B cell (primary cell): ENCODE measurements around the gene EVL. TPM values are rescaled to one million over a fixed set of nuclear protein-coding genes. Genes with fewer than 3 reads are reported as not detected.

ENCODE experiments used
- ATAC-seq: fragments of 200-7000 bp; cut with Tn5 transposase; one replicate; pipeline ENCODE4 v1.10.0; 2021; ENCODE audit warnings: low read depth, mild to moderate bottlenecking, moderate number of reproducible peaks, moderate library complexity
- CTCF ChIA-PET: fragments of 350-600 bp; sonication (Branson Sonifier 250); formaldehyde crosslinking; loops from one replicate; lab custom pipeline; 2021; ENCODE audit warnings: antibody characterized with exemption, inconsistent platforms; lab: Charles Lee
- POLR2A ChIA-PET: fragments of 350-600 bp; sonication (Branson Sonifier 250); formaldehyde crosslinking; loops from one replicate; lab custom pipeline; 2021; ENCODE audit warnings: antibody characterized with exemption; lab: Charles Lee
- DNase-seq: peaks from one replicate; pipeline ENCODE4 v3.0.0; 2013
- H2AFZ ChIP-seq: 2 replicates; pipeline ENCODE4 v1.6.1; 2012; ENCODE audit warnings: mild to moderate bottlenecking, low read depth, low read length; ENCODE audit not compliant: insufficient read depth, poor library complexity, severe bottlenecking
- H3K27ac ChIP-seq, 2 donors: 1 replicate in 1 of 2; 2 replicates in 1 of 2; pipeline ENCODE4 v1.5.1; 2012 to 2013; ENCODE audit warnings: low read length in 2 of 2, mild to moderate bottlenecking in 2 of 2, moderate library complexity in 1 of 2
- H3K27me3 ChIP-seq, 4 experiments: fragments of 200-600 bp in 1 of 4; sonication (generic) in 1 of 4; replicated peaks in 1 of 4; 1 replicate in 2 of 4; 2 replicates in 2 of 4; pipeline versions ENCODE4 v1.6.1 to v1.7.0; 2013 to 2016; ENCODE audit warnings: low read length in 3 of 4, mild to moderate bottlenecking in 2 of 4, mixed read lengths in 1 of 4, moderate library complexity in 1 of 4; ENCODE audit not compliant: insufficient read depth in 4 of 4, control insufficient read depth in 3 of 4; ENCODE audit errors: control extremely low read depth in 1 of 4
- H3K36me3 ChIP-seq, 2 experiments: replicated peaks in 1 of 2; 1 replicate in 1 of 2; 2 replicates in 1 of 2; pipeline versions ENCODE4 v1.6.1 to v1.7.1; 2013; ENCODE audit warnings: low read length in 1 of 2; ENCODE audit not compliant: insufficient read depth in 2 of 2, control insufficient read depth in 1 of 2; ENCODE audit errors: control extremely low read depth in 1 of 2, extremely low read depth in 1 of 2
- H3K4me1 ChIP-seq, 2 donors: fragments of 200-600 bp in 1 of 2; sonication (generic) in 1 of 2; 1 replicate in 1 of 2; 2 replicates in 1 of 2; pipeline versions ENCODE4 v1.5.1 to v1.6.1; 2013 to 2017; ENCODE audit warnings: low read length in 2 of 2; ENCODE audit not compliant: control insufficient read depth in 2 of 2, insufficient read depth in 2 of 2
- H3K4me2 ChIP-seq: replicated peaks from 2 replicates; pipeline ENCODE3; 2012; ENCODE audit warnings: mild to moderate bottlenecking, low read depth, low read length; ENCODE audit not compliant: poor library complexity, severe bottlenecking
- H3K4me3 ChIP-seq, 5 experiments: fragments of 200-600 bp in 1 of 5; sonication (generic) in 1 of 5; 1 replicate in 3 of 5; 2 replicates in 2 of 5; pipeline versions ENCODE4 v1.5.1 to v1.7.0; 2011 to 2016; ENCODE audit warnings: low read length in 4 of 5, mild to moderate bottlenecking in 4 of 5, low read depth in 2 of 5, control low read depth in 1 of 5, moderate library complexity in 1 of 5; ENCODE audit not compliant: insufficient read depth in 1 of 5; ENCODE audit errors: control extremely low read depth in 1 of 5, extremely low read depth in 1 of 5
- H3K79me2 ChIP-seq: fragments of 200-600 bp; sonication (generic); one replicate; pipeline ENCODE4 v1.6.0; 2016; ENCODE audit warnings: low read length; ENCODE audit not compliant: control insufficient read depth, insufficient read depth
- H3K9ac ChIP-seq: fragments of 200-600 bp; sonication (generic); 2 replicates; pipeline ENCODE4 v1.6.1; 2017; ENCODE audit warnings: mild to moderate bottlenecking, low read length, moderate library complexity
- H3K9me3 ChIP-seq, 3 donors: one replicate each; pipeline versions ENCODE4 v1.6.1 to v1.7.1; 2013; ENCODE audit warnings: low read length in 2 of 3; ENCODE audit not compliant: control insufficient read depth in 2 of 3, insufficient read depth in 1 of 3; ENCODE audit errors: control extremely low read depth in 1 of 3
- H4K20me1 ChIP-seq: 2 replicates; pipeline ENCODE4 v1.6.0; 2012; ENCODE audit warnings: mild to moderate bottlenecking, low read length; ENCODE audit not compliant: insufficient read depth, control insufficient read depth, poor library complexity, severe bottlenecking
- H3K27ac Mint-ChIP-seq: one replicate; pipeline ENCODE4 v1.8.0; 2021; ENCODE audit warnings: mixed read lengths
- H3K27me3 Mint-ChIP-seq: one replicate; pipeline ENCODE4 v1.8.0; 2021; ENCODE audit warnings: mixed read lengths
- H3K4me1 Mint-ChIP-seq: one replicate; pipeline ENCODE4 v1.8.0; 2021; ENCODE audit warnings: mixed read lengths
- H3K4me3 Mint-ChIP-seq: one replicate; pipeline ENCODE4 v1.8.0; 2021; ENCODE audit warnings: mixed read lengths
- H3K9me3 Mint-ChIP-seq: one replicate; pipeline ENCODE4 v1.8.0; 2022; ENCODE audit warnings: mixed read lengths; ENCODE audit not compliant: insufficient read depth
- EZH2 ChIP-seq: IDR thresholded peaks from 2 replicates; pipeline ENCODE4 v1.6.1; 2012; ENCODE audit warnings: borderline replicate concordance, low read depth, mild to moderate bottlenecking, moderate library complexity, low read length; ENCODE audit not compliant: insufficient read depth, poor library complexity, severe bottlenecking
- WGBS: methylation state at CpG from one replicate; pipeline ENCODE4 v1.1.5; 2013; ENCODE audit warnings: missing lambda C conversion rate; ENCODE audit not compliant: insufficient coverage; 5-methylcytosine and 5-hydroxymethylcytosine counted together
- intact Hi-C: fragments of 100-400 bp; cut with micrococcal nuclease; formaldehyde crosslinking; loops from one replicate; pipeline ENCODE4 v1.10.0; 2022
- polyA plus RNA-seq: library from polyadenylated mRNA; depleted of rRNA; stranded (reverse); fragments of >200 nt; gene quantifications from 2 replicates; pipeline ENCODE4 v1.2.3, GENCODE V29; 2012
- total RNA-seq, 2 donors: library from RNA; stranded (reverse); fragments of 120-200 nt in 1 of 2; gene quantifications; 1 replicate in 1 of 2; 2 replicates in 1 of 2; pipeline versions ENCODE4 v1.2.3 to v1.2.4, GENCODE V29; 2013 to 2022
- TF ChIP-seq, protein P1 (sequence below): fragments of 200-600 bp; IDR thresholded peaks from one replicate; pipeline ENCODE4 v1.8.0; 2022; ENCODE audit warnings: antibody characterized with exemption, mild to moderate bottlenecking

Gene EVL
- total and polyA plus RNA-seq, 2 donors (not counting 1 experiment from before 2014, with no cell fraction given) = 486 to 892 TPM

DNA sequence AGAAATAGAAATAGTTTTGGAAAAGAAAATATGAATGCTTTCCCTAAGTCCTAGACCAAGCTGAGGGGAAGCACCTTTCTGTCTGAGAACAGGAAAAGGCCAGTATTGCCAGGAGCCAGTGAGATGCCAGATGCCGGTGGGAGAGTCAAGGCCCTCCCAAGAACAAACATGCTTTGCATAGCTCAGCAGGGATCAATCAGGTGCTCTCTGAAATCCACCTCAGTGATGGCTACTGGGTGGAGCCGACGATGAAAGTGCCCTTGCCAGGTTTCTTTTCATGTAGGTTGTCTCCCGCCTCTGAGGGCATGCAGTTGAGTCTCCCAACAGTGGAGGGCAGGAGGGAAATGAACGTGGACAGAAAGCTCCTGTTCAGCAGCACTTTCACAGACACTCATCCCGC is 66.0 kb downstream of the EVL start:
- ChIA-PET POLR2A (no interaction called here), CTCF (no interaction called here)
- 100% methylated on average over 6 of the region's 6 CpGs for WGBS
- DNase-seq (no peak), ATAC-seq (no peak)
- Mint-ChIP-seq H3K27me3 (no peaks in the 10 kb centered on the region), H3K27ac (peak overlapping the region; percentile 32), H3K4me3 (no peak overlapping the region), H3K4me1 (no peaks in the 10 kb centered on the region), H3K9me3 (no peaks in the 10 kb centered on the region)
- peaks cover 0 to 99% of the 10 kb centered on the region in 2 experiments for H3K36me3 ChIP-seq
- no peak overlapping the region for H3K4me3 ChIP-seq
- no peaks in the 10 kb centered on the region for H3K4me1 ChIP-seq
- no peak overlapping the region for H3K9ac ChIP-seq
- H3K27ac ChIP-seq = no peak overlapping the region
- H2AFZ ChIP-seq = no peak overlapping the region
- no peaks in the 10 kb centered on the region for H3K9me3 ChIP-seq
- intact Hi-C loops = no loop called here
- H3K79me2 ChIP-seq = peaks cover 33% of the 10 kb centered on the region
- H3K4me2 ChIP-seq = no peak overlapping the region
- TF ChIP-seq, protein P1, sequence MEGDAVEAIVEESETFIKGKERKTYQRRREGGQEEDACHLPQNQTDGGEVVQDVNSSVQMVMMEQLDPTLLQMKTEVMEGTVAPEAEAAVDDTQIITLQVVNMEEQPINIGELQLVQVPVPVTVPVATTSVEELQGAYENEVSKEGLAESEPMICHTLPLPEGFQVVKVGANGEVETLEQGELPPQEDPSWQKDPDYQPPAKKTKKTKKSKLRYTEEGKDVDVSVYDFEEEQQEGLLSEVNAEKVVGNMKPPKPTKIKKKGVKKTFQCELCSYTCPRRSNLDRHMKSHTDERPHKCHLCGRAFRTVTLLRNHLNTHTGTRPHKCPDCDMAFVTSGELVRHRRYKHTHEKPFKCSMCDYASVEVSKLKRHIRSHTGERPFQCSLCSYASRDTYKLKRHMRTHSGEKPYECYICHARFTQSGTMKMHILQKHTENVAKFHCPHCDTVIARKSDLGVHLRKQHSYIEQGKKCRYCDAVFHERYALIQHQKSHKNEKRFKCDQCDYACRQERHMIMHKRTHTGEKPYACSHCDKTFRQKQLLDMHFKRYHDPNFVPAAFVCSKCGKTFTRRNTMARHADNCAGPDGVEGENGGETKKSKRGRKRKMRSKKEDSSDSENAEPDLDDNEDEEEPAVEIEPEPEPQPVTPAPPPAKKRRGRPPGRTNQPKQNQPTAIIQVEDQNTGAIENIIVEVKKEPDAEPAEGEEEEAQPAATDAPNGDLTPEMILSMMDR = no peak
- no peak for TF ChIP-seq EZH2
- H3K27me3 ChIP-seq = no peaks in the 10 kb centered on the region
- peaks cover 75% of the 10 kb centered on the region for H4K20me1 ChIP-seq

DNA sequence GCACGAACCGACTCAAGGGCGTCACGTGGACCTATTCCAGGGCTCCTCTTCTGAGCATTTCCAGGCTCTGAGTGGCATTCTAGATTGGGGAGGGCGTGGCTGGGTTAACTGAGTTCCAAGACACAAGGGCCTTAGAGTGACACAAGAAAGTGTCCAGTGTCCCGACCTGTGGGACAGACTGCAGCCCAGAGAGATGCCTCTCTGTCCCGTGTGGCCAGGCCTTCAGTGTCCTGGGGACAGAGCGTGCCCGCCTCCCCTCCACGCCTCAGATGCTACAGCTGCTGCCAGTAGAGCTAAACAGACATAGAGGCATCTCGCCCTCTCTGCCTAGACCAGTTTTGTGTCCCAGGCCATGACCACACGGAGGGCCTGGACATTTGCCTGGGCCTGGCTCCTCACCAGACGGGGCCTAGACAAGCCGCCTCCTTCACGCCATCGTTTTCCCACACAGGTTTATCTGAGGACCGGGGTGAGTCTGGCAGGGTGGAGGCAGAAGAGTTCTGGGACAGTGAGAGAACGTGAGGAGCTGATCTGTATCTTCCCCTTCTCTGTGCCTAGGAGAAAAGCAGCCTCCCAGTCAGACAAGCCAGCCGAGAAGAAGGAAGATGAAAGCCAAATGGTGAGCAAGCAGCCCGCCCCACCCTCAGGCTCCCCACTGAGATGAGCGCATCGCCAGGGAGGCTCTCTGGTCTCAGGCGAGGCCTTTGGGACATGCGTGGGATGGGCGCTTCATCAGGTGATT is 67.1 kb downstream of the EVL start:
- no peaks in the 10 kb centered on the region for H3K9me3 Mint-ChIP-seq
- Histone ChIP-seq H2AFZ (no peak overlapping the region), H3K4me1 (no peaks in the 10 kb centered on the region), H3K4me3 (no peak overlapping the region), H3K27me3 (no peaks in the 10 kb centered on the region), H3K4me2 (no peak overlapping the region), H4K20me1 (peaks cover 75% of the 10 kb centered on the region), H3K27ac (no peak overlapping the region), H3K9me3 (no peaks in the 10 kb centered on the region), H3K36me3 (peaks cover 0 to 98% of the 10 kb centered on the region in 2 experiments), H3K79me2 (peaks cover 25% of the 10 kb centered on the region), H3K9ac (no peak overlapping the region)
- ChIA-PET POLR2A (interaction anchor here (0.5 kb wide), 1 partner anchor 149 kb away, joined by 4 read pairs; no protein-coding TSS in a partner anchor), CTCF (no interaction called here)
- no peak for DNase-seq
- ATAC-seq = no peak
- intact Hi-C loops = no loop called here
- H3K27me3 Mint-ChIP-seq = no peaks in the 10 kb centered on the region
- no peaks in the 10 kb centered on the region for H3K4me1 Mint-ChIP-seq
- TF ChIP-seq EZH2 = no peak
- TF ChIP-seq, protein P1 = no peak
- no peak overlapping the region for H3K27ac Mint-ChIP-seq
- WGBS = 94% methylated on average over 24 of the region's 25 CpGs
- H3K4me3 Mint-ChIP-seq = no peak overlapping the region
